Measurements from ENCODE around the gene RHBDL1.

- TF ChIP-seq CTCF (conservative IDR thresholded peaks at IDR 0.05 in 1 of 2, IDR thresholded peaks at IDR 0.05 in 1 of 2; ENCODE audit: low read depth in 1 of 2, low read length in 2 of 2) (no peak), EZH2 (IDR thresholded peaks at IDR 0.05; ENCODE audit: low read length, missing control alignments) (no peak)
Measured at GRCh38 chr16:684071-684794, 8.8 kb downstream of the RHBDL1 start, which contains the start of gene JMJD8.

Measured in fibroblast of lung (primary cell).